GM23248 (cell line): ENCODE measurements around the gene TRIM51. TPM values are rescaled to one million over a fixed set of nuclear protein-coding genes. Genes with fewer than 3 reads are reported as not detected.
"Not testable (repeated sequence)": the region's sequence is repeated elsewhere in the genome, so short reads cannot be mapped to it uniquely, and the experiment has no call there.

ENCODE experiments used
- DNase-seq: peaks from one replicate; pipeline ENCODE4 v3.0.0-alpha.2; 2015
- H2AFZ ChIP-seq: fragments of 200-600 bp; sonication (generic); 2 replicates; pipeline ENCODE4 v1.6.1; 2016; ENCODE audit warnings: antibody characterized with exemption
- H3F3A ChIP-seq: fragments of 200-600 bp; sonication (generic); 2 replicates; pipeline ENCODE4 v1.6.1; 2016; ENCODE audit warnings: mild to moderate bottlenecking, antibody characterized with exemption, mixed run types; ENCODE audit not compliant: insufficient read depth
- H3K27ac ChIP-seq: fragments of 200-600 bp; sonication (generic); 2 replicates; pipeline ENCODE4 v1.5.1; 2016; ENCODE audit warnings: mild to moderate bottlenecking
- H3K27me3 ChIP-seq: fragments of 200-600 bp; sonication (generic); replicated peaks from 2 replicates; pipeline ENCODE4 v1.6.1; 2016; ENCODE audit warnings: mild to moderate bottlenecking; ENCODE audit not compliant: insufficient read depth
- H3K36me3 ChIP-seq: fragments of 200-600 bp; sonication (generic); 2 replicates; pipeline ENCODE4 v1.6.1; 2016; ENCODE audit warnings: low read depth, mild to moderate bottlenecking
- H3K4me1 ChIP-seq: fragments of 200-600 bp; sonication (generic); 2 replicates; pipeline ENCODE4 v1.6.1; 2016; ENCODE audit warnings: mild to moderate bottlenecking; ENCODE audit not compliant: insufficient read depth
- H3K4me2 ChIP-seq: fragments of 200-600 bp; sonication (generic); one replicate; pipeline ENCODE4 v1.6.1; 2016; ENCODE audit warnings: mild to moderate bottlenecking; ENCODE audit not compliant: unreplicated experiment
- H3K4me3 ChIP-seq: fragments of 200-600 bp; sonication (generic); 2 replicates; pipeline ENCODE4 v1.5.1; 2016; ENCODE audit warnings: mild to moderate bottlenecking
- H3K79me2 ChIP-seq: fragments of 200-600 bp; sonication (generic); 2 replicates; pipeline ENCODE4 v1.6.1; 2016; ENCODE audit warnings: mild to moderate bottlenecking; ENCODE audit not compliant: insufficient read depth
- H3K9ac ChIP-seq: fragments of 200-600 bp; sonication (generic); 2 replicates; pipeline ENCODE4 v1.6.1; 2016; ENCODE audit warnings: mild to moderate bottlenecking
- H3K9me2 ChIP-seq: fragments of 200-600 bp; sonication (generic); 2 replicates; pipeline ENCODE4 v1.6.1; 2016; ENCODE audit warnings: mixed run types, mild to moderate bottlenecking, moderate library complexity; ENCODE audit not compliant: insufficient read depth
- H3K9me3 ChIP-seq: fragments of 200-600 bp; sonication (generic); one replicate; pipeline ENCODE4 v1.6.1; 2017; ENCODE audit warnings: low read depth
- H4K20me1 ChIP-seq: fragments of 200-600 bp; sonication (generic); 2 replicates; pipeline ENCODE4 v1.6.0; 2016; ENCODE audit not compliant: insufficient read depth
- EZH2 ChIP-seq: fragments of 200-600 bp; sonication (generic); IDR thresholded peaks from 2 replicates; pipeline ENCODE4 v1.6.1; 2018; ENCODE audit warnings: antibody characterized with exemption, mild to moderate bottlenecking; ENCODE audit not compliant: insufficient read depth, poor library complexity, severe bottlenecking
- EZH2phosphoT487 ChIP-seq: fragments of 200-600 bp; sonication (generic); IDR thresholded peaks from 2 replicates; pipeline ENCODE4 v1.6.1; 2018; ENCODE audit warnings: antibody characterized with exemption, moderate library complexity, mild to moderate bottlenecking, low read depth; ENCODE audit not compliant: insufficient read depth
- whole genome bisulfite sequencing, 2 experiments: methylation state at CpG; one replicate each; pipeline ENCODE4 v1.1.6; 2015 to 2017; ENCODE audit warnings: low lambda C conversion rate in 2 of 2, low coverage in 1 of 2; ENCODE audit errors: missing lambda C conversion rate in 2 of 2; 5-methylcytosine and 5-hydroxymethylcytosine counted together
- in situ Hi-C: fragments of 300-500 bp; cut with MboI; formaldehyde crosslinking; loops from 2 replicates; pipeline ENCODE4 v1.15.0; 2020
- polyA plus RNA-seq: library from polyadenylated mRNA; unstranded; fragments of >200 nt; fragmentation: Nextera tagmentation; extraction: Ambion mirVana; gene quantifications from 2 replicates; pipeline ENCODE4 v1.2.1, GENCODE V29; 2016
- total RNA-seq: library from RNA; depleted of rRNA; stranded (reverse); fragments of >200 nt; shearing (Covaris generic); gene quantifications from 2 replicates; pipeline ENCODE4 v1.2.3, GENCODE V29; 2014; rRNA removed

TRIM51 gene
- total RNA-seq (not detected in 2 replicates), polyA plus RNA-seq (not detected in 2 replicates)

- WGBS, 2 experiments, result 7 to 22% methylated on average over 1 of the region's 1 CpG
- H3K9me2 ChIP-seq, H3K27ac ChIP-seq, H3K4me2 ChIP-seq, H3K9ac ChIP-seq, H3K36me3 ChIP-seq, H3K4me3 ChIP-seq, H3K27me3 ChIP-seq, H3F3A ChIP-seq, H2AFZ ChIP-seq, DNase-seq, H4K20me1 ChIP-seq, H3K9me3 ChIP-seq, H3K4me1 ChIP-seq, H3K79me2 ChIP-seq, in situ Hi-C loops: not testable (repeated sequence)
These were observed at the start of gene TRIM51 for GRCh38 chr11:55882997-55883396. TRIM51 (plus strand) TSS chr11:55883297; CDS start chr11:55885429, 2,132 bp downstream.

GRCh38 chr11:55838452-55838851 is 44.6 kb upstream of the TRIM51 start, which contains the start of gene OR5D16:
OR5D16 (plus strand) TSS chr11:55838752; CDS start chr11:55838752, 0 bp downstream.
- no peak within 1 kb of the TSS for H3K4me3 ChIP-seq
- H3K27ac ChIP-seq, result no peak within 1 kb of the TSS
- 0 to 1% methylated on average over 3 of the region's 3 CpGs for WGBS, 2 experiments
- TF ChIP-seq EZH2, result no peak
- TF ChIP-seq EZH2phosphoT487, result no peak
- H3F3A ChIP-seq, result no peaks in the 10 kb centered on the region
- no peaks in the 10 kb centered on the region for H3K4me1 ChIP-seq
- no peaks in the 10 kb centered on the region for H3K27me3 ChIP-seq
- H3K9me3 ChIP-seq, result no peaks in the 10 kb centered on the region
- no peak within 1 kb of the TSS for H3K4me2 ChIP-seq
- no peak within 1 kb of the TSS for H2AFZ ChIP-seq
- no peaks in the 10 kb centered on the region for H3K36me3 ChIP-seq
- H4K20me1 ChIP-seq, result no peaks in the 10 kb centered on the region
- 0 out of 2 replicates have a peak, but pooled peaks cover 3% of the 10 kb centered on the region for H3K9me2 ChIP-seq
- H3K79me2 ChIP-seq, result no peaks in the 10 kb centered on the region
- no peak within 1 kb of the TSS for H3K9ac ChIP-seq
- no peak for DNase-seq
- in situ Hi-C loops, result no loop called here

- Histone ChIP-seq H3K79me2 (no peaks in the 10 kb centered on the region), H2AFZ (no peak overlapping the region), H3K9me3 (no peaks in the 10 kb centered on the region), H3K4me2 (no peak overlapping the region), H3K9ac (no peak overlapping the region), H3K4me1 (no peaks in the 10 kb centered on the region), H3K36me3 (no peaks in the 10 kb centered on the region), H3K27me3 (no peaks in the 10 kb centered on the region), H3F3A (no peaks in the 10 kb centered on the region), H3K9me2 (no peaks in the 10 kb centered on the region), H3K27ac (no peak overlapping the region), H4K20me1 (no peaks in the 10 kb centered on the region), H3K4me3 (no peak overlapping the region)
- in situ Hi-C loops, result no loop called here
- no peak for DNase-seq
- 0% methylated on average over 2 of the region's 2 CpGs for WGBS, 2 experiments
- TF ChIP-seq EZH2phosphoT487, result no peak
- no peak for TF ChIP-seq EZH2
These were observed 35.6 kb upstream of the TRIM51 start for GRCh38 chr11:55847453-55847852.

GRCh38 chr11:55849037-55849436 is 34.1 kb upstream of the TRIM51 start:
- H3K27ac ChIP-seq, result no peak overlapping the region
- no peak overlapping the region for H3K9ac ChIP-seq
- H3F3A ChIP-seq, result no peaks in the 10 kb centered on the region
- no peak overlapping the region for H3K4me2 ChIP-seq
- no peak for DNase-seq
- no peaks in the 10 kb centered on the region for H3K36me3 ChIP-seq
- no peak overlapping the region for H3K4me3 ChIP-seq
- H2AFZ ChIP-seq, result no peak overlapping the region
- TF ChIP-seq EZH2phosphoT487 (no peak), EZH2 (no peak)
- H3K9me3 ChIP-seq, result no peaks in the 10 kb centered on the region
- in situ Hi-C loops, result no loop called here
- no peaks in the 10 kb centered on the region for H3K79me2 ChIP-seq
- no peaks in the 10 kb centered on the region for H3K9me2 ChIP-seq
- no peaks in the 10 kb centered on the region for H3K27me3 ChIP-seq
- no peaks in the 10 kb centered on the region for H3K4me1 ChIP-seq
- no peaks in the 10 kb centered on the region for H4K20me1 ChIP-seq

- Histone ChIP-seq H3K9ac (no peak overlapping the region), H4K20me1 (no peaks in the 10 kb centered on the region), H3K79me2 (no peaks in the 10 kb centered on the region), H3F3A (no peaks in the 10 kb centered on the region), H3K4me1 (no peaks in the 10 kb centered on the region), H3K27ac (no peak overlapping the region), H2AFZ (no peak overlapping the region), H3K27me3 (no peaks in the 10 kb centered on the region), H3K9me3 (no peaks in the 10 kb centered on the region), H3K36me3 (no peaks in the 10 kb centered on the region), H3K4me3 (no peak overlapping the region), H3K9me2 (no peaks in the 10 kb centered on the region), H3K4me2 (no peak overlapping the region)
- in situ Hi-C loops, result no loop called here
- no peak for TF ChIP-seq EZH2
- 21 to 27% methylated on average over 1 of the region's 1 CpG for WGBS, 2 experiments
- no peak for DNase-seq
These were observed 31.0 kb upstream of the TRIM51 start for GRCh38 chr11:55852141-55852540.
